Measurements from ENCODE around the gene CCDC80. TPM values are rescaled to one million over a fixed set of nuclear protein-coding genes. Genes with fewer than 3 reads are reported as not detected.

Gene CCDC80
- total and polyA plus RNA-seq, 9 of the 15 experiments (the other 6 are each of a cell fraction or from before 2014, with no cell fraction given) = 0.17 to 2.0 (median 1.1) TPM

DNA sequence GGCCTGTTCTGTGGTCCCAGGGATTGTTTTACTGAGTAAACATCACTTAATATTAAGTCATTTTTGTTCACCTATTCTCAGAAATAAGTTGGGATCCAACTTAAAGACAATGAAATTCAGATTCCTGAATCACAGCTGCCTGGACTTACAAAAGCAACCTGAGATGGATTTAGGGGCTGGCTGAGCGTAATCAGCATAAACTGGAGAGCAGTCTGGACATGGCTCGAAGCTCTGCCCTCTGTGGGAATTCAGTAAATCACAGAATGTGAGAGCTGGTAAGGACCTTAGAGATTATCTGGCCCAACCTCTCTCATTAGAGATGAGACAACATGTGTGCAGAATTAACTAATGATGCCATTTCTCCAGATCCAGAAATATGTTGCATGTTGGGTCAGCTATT, 23.7 kb downstream of the CCDC80 start (continued):
- TF ChIP-seq, protein P1, sequence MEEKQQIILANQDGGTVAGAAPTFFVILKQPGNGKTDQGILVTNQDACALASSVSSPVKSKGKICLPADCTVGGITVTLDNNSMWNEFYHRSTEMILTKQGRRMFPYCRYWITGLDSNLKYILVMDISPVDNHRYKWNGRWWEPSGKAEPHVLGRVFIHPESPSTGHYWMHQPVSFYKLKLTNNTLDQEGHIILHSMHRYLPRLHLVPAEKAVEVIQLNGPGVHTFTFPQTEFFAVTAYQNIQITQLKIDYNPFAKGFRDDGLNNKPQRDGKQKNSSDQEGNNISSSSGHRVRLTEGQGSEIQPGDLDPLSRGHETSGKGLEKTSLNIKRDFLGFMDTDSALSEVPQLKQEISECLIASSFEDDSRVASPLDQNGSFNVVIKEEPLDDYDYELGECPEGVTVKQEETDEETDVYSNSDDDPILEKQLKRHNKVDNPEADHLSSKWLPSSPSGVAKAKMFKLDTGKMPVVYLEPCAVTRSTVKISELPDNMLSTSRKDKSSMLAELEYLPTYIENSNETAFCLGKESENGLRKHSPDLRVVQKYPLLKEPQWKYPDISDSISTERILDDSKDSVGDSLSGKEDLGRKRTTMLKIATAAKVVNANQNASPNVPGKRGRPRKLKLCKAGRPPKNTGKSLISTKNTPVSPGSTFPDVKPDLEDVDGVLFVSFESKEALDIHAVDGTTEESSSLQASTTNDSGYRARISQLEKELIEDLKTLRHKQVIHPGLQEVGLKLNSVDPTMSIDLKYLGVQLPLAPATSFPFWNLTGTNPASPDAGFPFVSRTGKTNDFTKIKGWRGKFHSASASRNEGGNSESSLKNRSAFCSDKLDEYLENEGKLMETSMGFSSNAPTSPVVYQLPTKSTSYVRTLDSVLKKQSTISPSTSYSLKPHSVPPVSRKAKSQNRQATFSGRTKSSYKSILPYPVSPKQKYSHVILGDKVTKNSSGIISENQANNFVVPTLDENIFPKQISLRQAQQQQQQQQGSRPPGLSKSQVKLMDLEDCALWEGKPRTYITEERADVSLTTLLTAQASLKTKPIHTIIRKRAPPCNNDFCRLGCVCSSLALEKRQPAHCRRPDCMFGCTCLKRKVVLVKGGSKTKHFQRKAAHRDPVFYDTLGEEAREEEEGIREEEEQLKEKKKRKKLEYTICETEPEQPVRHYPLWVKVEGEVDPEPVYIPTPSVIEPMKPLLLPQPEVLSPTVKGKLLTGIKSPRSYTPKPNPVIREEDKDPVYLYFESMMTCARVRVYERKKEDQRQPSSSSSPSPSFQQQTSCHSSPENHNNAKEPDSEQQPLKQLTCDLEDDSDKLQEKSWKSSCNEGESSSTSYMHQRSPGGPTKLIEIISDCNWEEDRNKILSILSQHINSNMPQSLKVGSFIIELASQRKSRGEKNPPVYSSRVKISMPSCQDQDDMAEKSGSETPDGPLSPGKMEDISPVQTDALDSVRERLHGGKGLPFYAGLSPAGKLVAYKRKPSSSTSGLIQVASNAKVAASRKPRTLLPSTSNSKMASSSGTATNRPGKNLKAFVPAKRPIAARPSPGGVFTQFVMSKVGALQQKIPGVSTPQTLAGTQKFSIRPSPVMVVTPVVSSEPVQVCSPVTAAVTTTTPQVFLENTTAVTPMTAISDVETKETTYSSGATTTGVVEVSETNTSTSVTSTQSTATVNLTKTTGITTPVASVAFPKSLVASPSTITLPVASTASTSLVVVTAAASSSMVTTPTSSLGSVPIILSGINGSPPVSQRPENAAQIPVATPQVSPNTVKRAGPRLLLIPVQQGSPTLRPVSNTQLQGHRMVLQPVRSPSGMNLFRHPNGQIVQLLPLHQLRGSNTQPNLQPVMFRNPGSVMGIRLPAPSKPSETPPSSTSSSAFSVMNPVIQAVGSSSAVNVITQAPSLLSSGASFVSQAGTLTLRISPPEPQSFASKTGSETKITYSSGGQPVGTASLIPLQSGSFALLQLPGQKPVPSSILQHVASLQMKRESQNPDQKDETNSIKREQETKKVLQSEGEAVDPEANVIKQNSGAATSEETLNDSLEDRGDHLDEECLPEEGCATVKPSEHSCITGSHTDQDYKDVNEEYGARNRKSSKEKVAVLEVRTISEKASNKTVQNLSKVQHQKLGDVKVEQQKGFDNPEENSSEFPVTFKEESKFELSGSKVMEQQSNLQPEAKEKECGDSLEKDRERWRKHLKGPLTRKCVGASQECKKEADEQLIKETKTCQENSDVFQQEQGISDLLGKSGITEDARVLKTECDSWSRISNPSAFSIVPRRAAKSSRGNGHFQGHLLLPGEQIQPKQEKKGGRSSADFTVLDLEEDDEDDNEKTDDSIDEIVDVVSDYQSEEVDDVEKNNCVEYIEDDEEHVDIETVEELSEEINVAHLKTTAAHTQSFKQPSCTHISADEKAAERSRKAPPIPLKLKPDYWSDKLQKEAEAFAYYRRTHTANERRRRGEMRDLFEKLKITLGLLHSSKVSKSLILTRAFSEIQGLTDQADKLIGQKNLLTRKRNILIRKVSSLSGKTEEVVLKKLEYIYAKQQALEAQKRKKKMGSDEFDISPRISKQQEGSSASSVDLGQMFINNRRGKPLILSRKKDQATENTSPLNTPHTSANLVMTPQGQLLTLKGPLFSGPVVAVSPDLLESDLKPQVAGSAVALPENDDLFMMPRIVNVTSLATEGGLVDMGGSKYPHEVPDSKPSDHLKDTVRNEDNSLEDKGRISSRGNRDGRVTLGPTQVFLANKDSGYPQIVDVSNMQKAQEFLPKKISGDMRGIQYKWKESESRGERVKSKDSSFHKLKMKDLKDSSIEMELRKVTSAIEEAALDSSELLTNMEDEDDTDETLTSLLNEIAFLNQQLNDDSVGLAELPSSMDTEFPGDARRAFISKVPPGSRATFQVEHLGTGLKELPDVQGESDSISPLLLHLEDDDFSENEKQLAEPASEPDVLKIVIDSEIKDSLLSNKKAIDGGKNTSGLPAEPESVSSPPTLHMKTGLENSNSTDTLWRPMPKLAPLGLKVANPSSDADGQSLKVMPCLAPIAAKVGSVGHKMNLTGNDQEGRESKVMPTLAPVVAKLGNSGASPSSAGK (IDR thresholded peaks at IDR 0.05) = no peak
- TF ChIP-seq ZEB2 (IDR thresholded peaks at IDR 0.05) = no peak
- TF ChIP-seq NUFIP1 (IDR thresholded peaks at IDR 0.05; ENCODE audit: partially characterized antibody) = no peak

Measured in K562 (cell line).